Activated T-cell treated with anti-CD3 and anti-CD28 coated beads, Interleukin-2, amount 50 U/mL, for 24 hours (primary cell): ENCODE data around the gene FAM20C.

Experiments used
- DNase-seq: peaks from one replicate; pipeline ENCODE4 v3.0.0-alpha.2; 2020
- H3K27ac Mint-ChIP-seq: 2 replicates; pipeline ENCODE4 v1.8.0; 2020; ENCODE audit warnings: mild to moderate bottlenecking, mixed read lengths
- H3K27me3 Mint-ChIP-seq: 2 replicates; pipeline ENCODE4 v1.8.0; 2020; ENCODE audit warnings: mixed read lengths
- H3K36me3 Mint-ChIP-seq: 2 replicates; pipeline ENCODE4 v1.8.0; 2020; ENCODE audit warnings: low read depth, mixed read lengths
- H3K4me1 Mint-ChIP-seq: 2 replicates; pipeline ENCODE4 v1.8.0; 2020; ENCODE audit warnings: low read depth, mixed read lengths
- H3K4me3 Mint-ChIP-seq: 2 replicates; pipeline ENCODE4 v1.8.0; 2020; ENCODE audit warnings: mild to moderate bottlenecking, moderate library complexity, mixed read lengths
- H3K9me3 Mint-ChIP-seq: 2 replicates; pipeline ENCODE4 v1.8.0; 2020; ENCODE audit warnings: mixed read lengths

Gene FAM20C

GRCh38 chr7:270351-270983 is 78.1 kb downstream of the FAM20C start:
- H3K4me1 Mint-ChIP-seq = no peaks in the 10 kb centered on the region
- no peak for DNase-seq
- H3K36me3 Mint-ChIP-seq = no peaks in the 10 kb centered on the region
- peaks cover 19% of the 10 kb centered on the region for H3K9me3 Mint-ChIP-seq
- no peak overlapping the region for H3K27ac Mint-ChIP-seq
- no peaks in the 10 kb centered on the region for H3K27me3 Mint-ChIP-seq
- H3K4me3 Mint-ChIP-seq = no peak overlapping the region

GRCh38 chr7:271266-272107 is 79.1 kb downstream of the FAM20C start:
- no peak for DNase-seq
- no peaks in the 10 kb centered on the region for H3K4me1 Mint-ChIP-seq
- H3K36me3 Mint-ChIP-seq = no peaks in the 10 kb centered on the region

GRCh38 chr7:272108-272615 is 79.8 kb downstream of the FAM20C start:
- Mint-ChIP-seq H3K27me3 (peaks cover 1% of the 10 kb centered on the region), H3K36me3 (no peaks in the 10 kb centered on the region), H3K9me3 (peaks cover 19% of the 10 kb centered on the region), H3K4me1 (no peaks in the 10 kb centered on the region), H3K4me3 (no peak overlapping the region), H3K27ac (no peak overlapping the region)
- DNase-seq = no peak

More at GRCh38 chr7:271266-272107, 79.1 kb downstream of the FAM20C start:
- H3K9me3 Mint-ChIP-seq = peaks cover 19% of the 10 kb centered on the region
- H3K4me3 Mint-ChIP-seq = no peak overlapping the region
- no peak overlapping the region for H3K27ac Mint-ChIP-seq
- no peaks in the 10 kb centered on the region for H3K27me3 Mint-ChIP-seq

GRCh38 chr7:272631-273030 is 80.3 kb downstream of the FAM20C start:
- H3K9me3 Mint-ChIP-seq = peaks cover 19% of the 10 kb centered on the region
- no peaks in the 10 kb centered on the region for H3K36me3 Mint-ChIP-seq
- H3K27ac Mint-ChIP-seq = no peak overlapping the region
- no peak overlapping the region for H3K4me3 Mint-ChIP-seq
- H3K27me3 Mint-ChIP-seq = peaks cover 6% of the 10 kb centered on the region
- no peaks in the 10 kb centered on the region for H3K4me1 Mint-ChIP-seq
- DNase-seq = no peak

- no peak overlapping the region for H3K27ac Mint-ChIP-seq
- no peak for DNase-seq
- H3K27me3 Mint-ChIP-seq = peaks cover 10% of the 10 kb centered on the region
- H3K9me3 Mint-ChIP-seq = peaks cover 19% of the 10 kb centered on the region
- H3K4me3 Mint-ChIP-seq = no peak overlapping the region
- no peaks in the 10 kb centered on the region for H3K4me1 Mint-ChIP-seq
- H3K36me3 Mint-ChIP-seq = no peaks in the 10 kb centered on the region
These were observed 81.0 kb downstream of the FAM20C start for GRCh38 chr7:273327-273726.

- H3K27me3 Mint-ChIP-seq = peaks cover 10% of the 10 kb centered on the region
- H3K27ac Mint-ChIP-seq = no peak overlapping the region
- no peaks in the 10 kb centered on the region for H3K4me1 Mint-ChIP-seq
- no peaks in the 10 kb centered on the region for H3K36me3 Mint-ChIP-seq
- DNase-seq = no peak
- H3K4me3 Mint-ChIP-seq = no peak overlapping the region
- H3K9me3 Mint-ChIP-seq = peaks cover 19% of the 10 kb centered on the region
These were observed 81.9 kb downstream of the FAM20C start for GRCh38 chr7:274266-274665.

GRCh38 chr7:276230-276835 is 84.0 kb downstream of the FAM20C start:
- H3K36me3 Mint-ChIP-seq = no peaks in the 10 kb centered on the region
- no peaks in the 10 kb centered on the region for H3K4me1 Mint-ChIP-seq
- peaks cover 19% of the 10 kb centered on the region for H3K9me3 Mint-ChIP-seq
- DNase-seq = no peak
- no peak overlapping the region for H3K27ac Mint-ChIP-seq
- H3K4me3 Mint-ChIP-seq = no peak overlapping the region
- peaks cover 29% of the 10 kb centered on the region for H3K27me3 Mint-ChIP-seq

- H3K27me3 Mint-ChIP-seq = peaks cover 33% of the 10 kb centered on the region
- peaks cover 19% of the 10 kb centered on the region for H3K9me3 Mint-ChIP-seq
- no peaks in the 10 kb centered on the region for H3K36me3 Mint-ChIP-seq
- no peaks in the 10 kb centered on the region for H3K4me1 Mint-ChIP-seq
- H3K27ac Mint-ChIP-seq = no peak overlapping the region
- H3K4me3 Mint-ChIP-seq = no peak overlapping the region
- DNase-seq = no peak
These were observed 84.9 kb downstream of the FAM20C start for GRCh38 chr7:277228-277627.

GRCh38 chr7:278081-278480 is 85.7 kb downstream of the FAM20C start:
- H3K4me3 Mint-ChIP-seq = no peak overlapping the region
- H3K27me3 Mint-ChIP-seq = peaks cover 33% of the 10 kb centered on the region
- H3K9me3 Mint-ChIP-seq = peaks cover 15% of the 10 kb centered on the region
- no peaks in the 10 kb centered on the region for H3K36me3 Mint-ChIP-seq
- H3K4me1 Mint-ChIP-seq = no peaks in the 10 kb centered on the region
- H3K27ac Mint-ChIP-seq = no peak overlapping the region
- DNase-seq = no peak

GRCh38 chr7:279821-280220 is 87.5 kb downstream of the FAM20C start:
- peaks cover 2% of the 10 kb centered on the region for H3K9me3 Mint-ChIP-seq
- no peak overlapping the region for H3K27ac Mint-ChIP-seq
- H3K27me3 Mint-ChIP-seq = peaks cover 33% of the 10 kb centered on the region
- H3K4me1 Mint-ChIP-seq = no peaks in the 10 kb centered on the region
- no peaks in the 10 kb centered on the region for H3K36me3 Mint-ChIP-seq
- DNase-seq = no peak
- no peak overlapping the region for H3K4me3 Mint-ChIP-seq

GRCh38 chr7:280461-280860 is 88.1 kb downstream of the FAM20C start:
- no peaks in the 10 kb centered on the region for H3K4me1 Mint-ChIP-seq
- H3K9me3 Mint-ChIP-seq = no peaks in the 10 kb centered on the region
- H3K36me3 Mint-ChIP-seq = no peaks in the 10 kb centered on the region
- no peak overlapping the region for H3K4me3 Mint-ChIP-seq
- H3K27me3 Mint-ChIP-seq = peaks cover 37% of the 10 kb centered on the region
- no peak for DNase-seq
- no peak overlapping the region for H3K27ac Mint-ChIP-seq

GRCh38 chr7:281637-282036 is 89.3 kb downstream of the FAM20C start:
- Mint-ChIP-seq H3K4me3 (no peak overlapping the region), H3K9me3 (no peaks in the 10 kb centered on the region), H3K4me1 (no peaks in the 10 kb centered on the region), H3K27ac (no peak overlapping the region), H3K27me3 (peaks cover 46% of the 10 kb centered on the region), H3K36me3 (no peaks in the 10 kb centered on the region)
- DNase-seq = no peak

GRCh38 chr7:282621-283020 is 90.2 kb downstream of the FAM20C start:
- DNase-seq = no peak
- no peaks in the 10 kb centered on the region for H3K4me1 Mint-ChIP-seq
- H3K27me3 Mint-ChIP-seq = peaks cover 42% of the 10 kb centered on the region
- H3K27ac Mint-ChIP-seq = no peak overlapping the region
- no peaks in the 10 kb centered on the region for H3K36me3 Mint-ChIP-seq
- H3K9me3 Mint-ChIP-seq = no peaks in the 10 kb centered on the region
- no peak overlapping the region for H3K4me3 Mint-ChIP-seq

GRCh38 chr7:284762-285722 is 92.7 kb downstream of the FAM20C start:
- peaks cover 48% of the 10 kb centered on the region for H3K27me3 Mint-ChIP-seq
- H3K4me1 Mint-ChIP-seq = no peaks in the 10 kb centered on the region
- no peak overlapping the region for H3K4me3 Mint-ChIP-seq
- no peak for DNase-seq
- H3K9me3 Mint-ChIP-seq = no peaks in the 10 kb centered on the region
- no peak overlapping the region for H3K27ac Mint-ChIP-seq
- H3K36me3 Mint-ChIP-seq = no peaks in the 10 kb centered on the region
